Sigmoid colon (tissue), 7 donors: Measurements from ENCODE around the gene SRGAP2C. TPM values are rescaled to one million over a fixed set of nuclear protein-coding genes. Genes with fewer than 3 reads are reported as not detected.
"Not testable (repeated sequence)": the region's sequence is repeated elsewhere in the genome, so short reads cannot be mapped to it uniquely, and the experiment has no call there.

Source experiments
- DNase-seq: peaks from one replicate; pipeline ENCODE4 v3.0.0-alpha.2; 2019
- H3K27ac ChIP-seq, 4 donors: fragments of 200-600 bp; sonication (generic); one replicate each; pipeline ENCODE4 v1.5.1; 2016 to 2019; ENCODE audit warnings: mild to moderate bottlenecking in 1 of 4
- H3K27me3 ChIP-seq, 3 donors: fragments of 200-600 bp; sonication (generic); one replicate each; pipeline ENCODE4 v1.5.1; 2019; ENCODE audit warnings: mild to moderate bottlenecking in 1 of 3
- H3K36me3 ChIP-seq, 4 donors: fragments of 200-600 bp; sonication (generic); one replicate each; pipeline ENCODE4 v1.5.1; 2016 to 2019
- H3K4me1 ChIP-seq, 4 donors: fragments of 200-600 bp; sonication (generic); one replicate each; pipeline ENCODE4 v1.5.1; 2017 to 2019
- H3K4me3 ChIP-seq, 4 donors: fragments of 200-600 bp; sonication (generic); one replicate each; pipeline ENCODE4 v1.5.1; 2017 to 2019; ENCODE audit warnings: mild to moderate bottlenecking in 2 of 4, moderate library complexity in 1 of 4
- H3K9me3 ChIP-seq, 4 donors: fragments of 200-600 bp in 3 of 4; sonication (generic) in 3 of 4; one replicate each; pipeline versions ENCODE4 v1.5.1 to v1.6.1; 2013 to 2019
- CTCF ChIP-seq, 4 experiments: fragments of 450-650 bp in 3 of 4; fragments of 200-600 bp in 1 of 4; IDR thresholded peaks; one replicate each; pipeline ENCODE4 v1.5.1; 2016 to 2019; ENCODE audit warnings: antibody characterized with exemption in 4 of 4, mild to moderate bottlenecking in 3 of 4, moderate library complexity in 2 of 4
- EP300 ChIP-seq, 4 donors: sonication (generic); formaldehyde crosslinking; IDR thresholded peaks; one replicate each; pipeline ENCODE4 v1.6.1; 2017; ENCODE audit warnings: antibody characterized with exemption in 4 of 4
- POLR2A ChIP-seq, 2 donors: fragments of 450-650 bp; IDR thresholded peaks; one replicate each; pipeline ENCODE4 v1.6.1; 2016; ENCODE audit warnings: antibody characterized with exemption in 2 of 2, mild to moderate bottlenecking in 2 of 2, moderate library complexity in 2 of 2
- POLR2AphosphoS5 ChIP-seq, 4 donors: sonication (generic); formaldehyde crosslinking; IDR thresholded peaks; one replicate each; pipeline ENCODE4 v1.6.1; 2017; ENCODE audit warnings: antibody characterized with exemption in 4 of 4
- WGBS, 2 donors: extraction: QIAGEN DNeasy Blood & Tissue Kit; methylation state at CpG; one replicate each; pipeline ENCODE4 v1.1.7; 2013; 5-methylcytosine and 5-hydroxymethylcytosine counted together
- intact Hi-C: fragments of 100-400 bp; cut with DNase I; formaldehyde crosslinking; loops from one replicate; pipeline ENCODE4 v1.15.1; 2023
- polyA plus RNA-seq, 3 donors: library from polyadenylated mRNA; stranded (reverse); fragments of 200-250 nt; gene quantifications; one replicate each; pipeline ENCODE4 v1.2.3, GENCODE V29; 2013
- total RNA-seq, 4 donors: library from RNA; depleted of rRNA; stranded (reverse); fragments of >200 nt; gene quantifications; one replicate each; pipeline ENCODE4 v1.1.0, GENCODE V29; 2016
- donor health status: healthy with polysubstance abuse.
- donor health status: Bipolar disorder and iron deficiency.
- donor health status: healthy.

Gene SRGAP2C
- total and polyA plus RNA-seq, 7 donors: 0.92 to 26.0 (median 20.9) TPM

GRCh38 chr1:121414905-121415304 is 230.1 kb downstream of the SRGAP2C start:
- no peaks in the 10 kb centered on the region for H3K27me3 ChIP-seq
- no peaks in the 10 kb centered on the region for H3K36me3 ChIP-seq
- H3K4me3 ChIP-seq: no peak overlapping the region
- intact Hi-C loops: no loop called here
- no peak overlapping the region for H3K27ac ChIP-seq
- no peaks in the 10 kb centered on the region for H3K4me1 ChIP-seq
- H3K9me3 ChIP-seq: no peaks in the 10 kb centered on the region
- TF ChIP-seq EP300 (IDR thresholded peaks at IDR 0.05) (no peak), POLR2AphosphoS5 (IDR thresholded peaks at IDR 0.05) (no peak), CTCF (IDR thresholded peaks at IDR 0.05) (no peak), POLR2A (IDR thresholded peaks at IDR 0.05) (no peak)
- DNase-seq: no peak
- WGBS, 2 donors: 89% methylated on average over 2 of the region's 2 CpGs

- H3K27ac ChIP-seq: no peak overlapping the region
- TF ChIP-seq POLR2AphosphoS5 (IDR thresholded peaks at IDR 0.05): no peak
- no peak for TF ChIP-seq EP300 (IDR thresholded peaks at IDR 0.05)
- no peak for TF ChIP-seq POLR2A (IDR thresholded peaks at IDR 0.05)
- TF ChIP-seq CTCF (IDR thresholded peaks at IDR 0.05): no peak
- 75 to 91% methylated on average over 6 of the region's 6 CpGs for WGBS, 2 donors
- no peak overlapping the region for H3K4me3 ChIP-seq
- H3K27me3 ChIP-seq: no peaks in the 10 kb centered on the region
- H3K9me3 ChIP-seq: no peaks in the 10 kb centered on the region
- DNase-seq: no peak
- H3K36me3 ChIP-seq: no peaks in the 10 kb centered on the region
- H3K4me1 ChIP-seq: no peaks in the 10 kb centered on the region
- intact Hi-C loops: no loop called here
Observed at GRCh38 chr1:121417325-121417923, 232.6 kb downstream of the SRGAP2C start.

GRCh38 chr1:121418369-121419049 is 233.7 kb downstream of the SRGAP2C start:
- H3K27ac ChIP-seq: no peak overlapping the region
- no peaks in the 10 kb centered on the region for H3K4me1 ChIP-seq
- no peaks in the 10 kb centered on the region for H3K36me3 ChIP-seq
- no peaks in the 10 kb centered on the region for H3K27me3 ChIP-seq
- no peaks in the 10 kb centered on the region for H3K9me3 ChIP-seq
- whole genome bisulfite sequencing, 2 donors: 45 to 81% methylated on average over 15 of the region's 15 CpGs
- no peak overlapping the region for H3K4me3 ChIP-seq
- DNase-seq: no peak
- TF ChIP-seq CTCF (IDR thresholded peaks at IDR 0.05) (no peak), POLR2AphosphoS5 (IDR thresholded peaks at IDR 0.05) (no peak), EP300 (IDR thresholded peaks at IDR 0.05) (no peak), POLR2A (IDR thresholded peaks at IDR 0.05) (no peak)
- intact Hi-C loops: no loop called here

- 77 to 87% methylated on average over 4 of the region's 4 CpGs for WGBS, 2 donors
- H3K9me3 ChIP-seq, H3K36me3 ChIP-seq, H3K4me3 ChIP-seq, H3K27me3 ChIP-seq, H3K27ac ChIP-seq, intact Hi-C loops, H3K4me1 ChIP-seq, DNase-seq: not testable (repeated sequence)
Observed at GRCh38 chr1:121419050-121419615, 234.4 kb downstream of the SRGAP2C start.

- 52 to 59% methylated on average over 3 of the region's 3 CpGs for WGBS, 2 donors
- intact Hi-C loops, H3K9me3 ChIP-seq, DNase-seq, H3K4me3 ChIP-seq, H3K4me1 ChIP-seq, H3K36me3 ChIP-seq, H3K27me3 ChIP-seq, H3K27ac ChIP-seq: not testable (repeated sequence)
Observed at GRCh38 chr1:121421490-121421889, 236.7 kb downstream of the SRGAP2C start.

GRCh38 chr1:121423956-121424355 is 239.2 kb downstream of the SRGAP2C start:
- intact Hi-C loops, DNase-seq, H3K27ac ChIP-seq, H3K4me3 ChIP-seq, H3K9me3 ChIP-seq, H3K27me3 ChIP-seq, H3K4me1 ChIP-seq, H3K36me3 ChIP-seq: not testable (repeated sequence)
- 82 to 88% methylated on average over 2 of the region's 2 CpGs for WGBS, 2 donors

- 45 to 85% methylated on average over 2 of the region's 2 CpGs for WGBS, 2 donors
- intact Hi-C loops: not testable (repeated sequence)
Observed at GRCh38 chr1:121433517-121433916, 248.7 kb downstream of the SRGAP2C start.

GRCh38 chr1:121438862-121439261 is 254.1 kb downstream of the SRGAP2C start:
- H3K9me3 ChIP-seq, intact Hi-C loops, H3K27me3 ChIP-seq, H3K36me3 ChIP-seq, DNase-seq, H3K27ac ChIP-seq, H3K4me3 ChIP-seq, H3K4me1 ChIP-seq: not testable (repeated sequence)
- 93 to 96% methylated on average over 3 of the region's 3 CpGs for WGBS, 2 donors

More at GRCh38 chr1:121433517-121433916, 248.7 kb downstream of the SRGAP2C start:
- not testable (repeated sequence) for H3K4me3 ChIP-seq, H3K9me3 ChIP-seq, H3K27me3 ChIP-seq, DNase-seq, H3K27ac ChIP-seq, H3K36me3 ChIP-seq, H3K4me1 ChIP-seq
